ENCODE measurements around the gene SLC4A2.

SLC4A2 gene

GRCh38 chr7:151080522-151081169 is 21.3 kb downstream of the SLC4A2 start, which contains the start of gene FASTK:
FASTK (minus strand) TSS chr7:151080809; CDS start chr7:151080766, 43 bp downstream.
- Histone ChIP-seq H2BK5ac (ENCODE audit: low read length) (peak within 1 kb of the TSS; percentile 87), H2BK15ac (ENCODE audit: low read length) (peak within 1 kb of the TSS; percentile 97), H2BK120ac (ENCODE audit: low read depth, low read length) (peak within 1 kb of the TSS; percentile 76), H2AFZ (ENCODE audit: low read length) (peak within 1 kb of the TSS; percentile 95), H3K4me3 (ENCODE audit: low read length in 2 of 2) (peak within 1 kb of the TSS; percentile 89 to 99), H2AK5ac (ENCODE audit: low read depth, low read length) (peak within 1 kb of the TSS; percentile 99), H4K91ac (ENCODE audit: low read depth, low read length, poor library complexity) (peak within 1 kb of the TSS; percentile 97), H3K36me3 (replicated peaks in 1 of 2; ENCODE audit: control insufficient read depth in 2 of 2, insufficient read depth in 2 of 2, low read length in 2 of 2) (peaks cover 9 to 45% of the 10 kb centered on the region in 2 donors), H3K4me1 (ENCODE audit: control insufficient read depth in 2 of 2, insufficient read depth in 1 of 2, low read depth in 1 of 2, low read length in 2 of 2) (peaks cover 32 to 35% of the 10 kb centered on the region in 2 donors), H3K27ac (replicated peaks; ENCODE audit: low read length) (peak within 1 kb of the TSS; percentile 61), H2BK12ac (ENCODE audit: low read length) (peak within 1 kb of the TSS; percentile 54), H3K14ac (ENCODE audit: low read length) (peak within 1 kb of the TSS; percentile 89), H3K4me2 (ENCODE audit: insufficient read depth, low read length, poor library complexity, severe bottlenecking) (peak within 1 kb of the TSS; percentile 96), H3K27me3 (ENCODE audit: control insufficient read depth in 3 of 3, insufficient read depth in 3 of 3, low read depth in 1 of 3, low read length in 3 of 3) (peaks cover 0 to 2% (median 0%) of the 10 kb centered on the region in 3 experiments), H3K23ac (ENCODE audit: low read depth, low read length, poor library complexity) (peak within 1 kb of the TSS; percentile 94), H3K9ac (ENCODE audit: low read depth, low read length, poor library complexity) (peak within 1 kb of the TSS; percentile 100), H3K79me1 (ENCODE audit: low read depth, low read length) (peaks cover 19% of the 10 kb centered on the region), H3K18ac (ENCODE audit: low read length) (peak within 1 kb of the TSS; percentile 98), H3K4ac (ENCODE audit: low read length) (peak within 1 kb of the TSS; percentile 76), H4K8ac (ENCODE audit: low read depth, low read length) (peak within 1 kb of the TSS; percentile 92), H3K9me3 (replicated peaks in 1 of 2; ENCODE audit: control insufficient read depth in 2 of 2, insufficient read depth in 1 of 2, low read depth in 1 of 2, low read length in 2 of 2) (peaks cover 0 to 3% of the 10 kb centered on the region in 2 donors)
- peak; percentile 89 for DNase-seq (ENCODE audit: low spot score)
- WGBS, 2 donors (ENCODE audit: extremely low coverage in 2 of 2, insufficient read length in 2 of 2, insufficient replicate concordance in 1 of 2), result no CpG with 5 or more reads among the region's 66 CpGs

GRCh38 chr7:151081170-151082101 is 22.0 kb downstream of the SLC4A2 start:
- peak overlapping the region; percentile 94 for H3K23ac ChIP-seq (ENCODE audit: low read depth, low read length, poor library complexity)
- H3K9ac ChIP-seq (ENCODE audit: low read depth, low read length, poor library complexity), result peak overlapping the region; percentile 30
- H3K4me3 ChIP-seq (ENCODE audit: low read length in 2 of 2), result peak overlapping the region; percentile 53 to 99
- peak overlapping the region; percentile 95 for H2AFZ ChIP-seq (ENCODE audit: low read length)
- peak overlapping the region; percentile 75 for H3K4me2 ChIP-seq (ENCODE audit: insufficient read depth, low read length, poor library complexity, severe bottlenecking)
- H3K4ac ChIP-seq (ENCODE audit: low read length), result no peak overlapping the region
- peaks cover 0 to 3% of the 10 kb centered on the region in 2 donors for H3K9me3 ChIP-seq (replicated peaks in 1 of 2; ENCODE audit: control insufficient read depth in 2 of 2, insufficient read depth in 1 of 2, low read depth in 1 of 2, low read length in 2 of 2)
- no peak overlapping the region for H2BK120ac ChIP-seq (ENCODE audit: low read depth, low read length)
- H3K79me1 ChIP-seq (ENCODE audit: low read depth, low read length), result peaks cover 19% of the 10 kb centered on the region
- H3K27me3 ChIP-seq (ENCODE audit: control insufficient read depth in 3 of 3, insufficient read depth in 3 of 3, low read depth in 1 of 3, low read length in 3 of 3), result peaks cover 0 to 2% (median 0%) of the 10 kb centered on the region in 3 experiments
- H3K18ac ChIP-seq (ENCODE audit: low read length), result peak overlapping the region; percentile 85
- peak overlapping the region; percentile 67 for H2BK15ac ChIP-seq (ENCODE audit: low read length)
- no peak overlapping the region for H3K14ac ChIP-seq (ENCODE audit: low read length)
- WGBS, 2 donors (ENCODE audit: extremely low coverage in 2 of 2, insufficient read length in 2 of 2, insufficient replicate concordance in 1 of 2), result no CpG with 5 or more reads among the region's 64 CpGs
- peak overlapping the region; percentile 31 for H3K27ac ChIP-seq (replicated peaks; ENCODE audit: low read length)
- H2AK5ac ChIP-seq (ENCODE audit: low read depth, low read length), result peak overlapping the region; percentile 94
- peak overlapping the region; percentile 49 for H2BK12ac ChIP-seq (ENCODE audit: low read length)
- peak overlapping the region; percentile 22 for H2BK5ac ChIP-seq (ENCODE audit: low read length)
- H3K4me1 ChIP-seq (ENCODE audit: control insufficient read depth in 2 of 2, insufficient read depth in 1 of 2, low read depth in 1 of 2, low read length in 2 of 2), result peaks cover 28 to 38% of the 10 kb centered on the region in 2 donors
- peaks cover 4 to 37% of the 10 kb centered on the region in 2 donors for H3K36me3 ChIP-seq (replicated peaks in 1 of 2; ENCODE audit: control insufficient read depth in 2 of 2, insufficient read depth in 2 of 2, low read length in 2 of 2)
- no peak overlapping the region for H4K8ac ChIP-seq (ENCODE audit: low read depth, low read length)
- no peak overlapping the region for H4K91ac ChIP-seq (ENCODE audit: low read depth, low read length, poor library complexity)
- no peak for DNase-seq (ENCODE audit: low spot score)

- Histone ChIP-seq H3K9me3 (replicated peaks in 1 of 2; ENCODE audit: control insufficient read depth in 2 of 2, insufficient read depth in 1 of 2, low read depth in 1 of 2, low read length in 2 of 2) (peaks cover 0 to 3% of the 10 kb centered on the region in 2 donors), H2BK5ac (ENCODE audit: low read length) (peak overlapping the region; percentile 56), H2BK120ac (ENCODE audit: low read depth, low read length) (peak overlapping the region; percentile 76), H3K14ac (ENCODE audit: low read length) (peak overlapping the region; percentile 7), H2BK12ac (ENCODE audit: low read length) (peak overlapping the region; percentile 54), H3K79me1 (ENCODE audit: low read depth, low read length) (peaks cover 19% of the 10 kb centered on the region), H3K4me1 (ENCODE audit: control insufficient read depth in 2 of 2, insufficient read depth in 1 of 2, low read depth in 1 of 2, low read length in 2 of 2) (peaks cover 28 to 38% of the 10 kb centered on the region in 2 donors), H2BK15ac (ENCODE audit: low read length) (peak overlapping the region; percentile 88), H3K4me3 (ENCODE audit: low read length in 2 of 2) (peak overlapping the region; percentile 84 to 99), H3K36me3 (replicated peaks in 1 of 2; ENCODE audit: control insufficient read depth in 2 of 2, insufficient read depth in 2 of 2, low read length in 2 of 2) (peaks cover 4 to 27% of the 10 kb centered on the region in 2 donors), H3K27me3 (ENCODE audit: control insufficient read depth in 3 of 3, insufficient read depth in 3 of 3, low read depth in 1 of 3, low read length in 3 of 3) (peaks cover 0 to 2% (median 0%) of the 10 kb centered on the region in 3 experiments), H2AFZ (ENCODE audit: low read length) (peak overlapping the region; percentile 97), H3K18ac (ENCODE audit: low read length) (peak overlapping the region; percentile 93), H4K91ac (ENCODE audit: low read depth, low read length, poor library complexity) (no peak overlapping the region), H3K23ac (ENCODE audit: low read depth, low read length, poor library complexity) (peak overlapping the region; percentile 94), H4K8ac (ENCODE audit: low read depth, low read length) (no peak overlapping the region), H3K4ac (ENCODE audit: low read length) (no peak overlapping the region), H3K9ac (ENCODE audit: low read depth, low read length, poor library complexity) (peak overlapping the region; percentile 80), H2AK5ac (ENCODE audit: low read depth, low read length) (peak overlapping the region; percentile 98), H3K27ac (replicated peaks; ENCODE audit: low read length) (no peak overlapping the region), H3K4me2 (ENCODE audit: insufficient read depth, low read length, poor library complexity, severe bottlenecking) (peak overlapping the region; percentile 92)
- DNase-seq (ENCODE audit: low spot score), result no peak
- WGBS, 2 donors (ENCODE audit: extremely low coverage in 2 of 2, insufficient read length in 2 of 2, insufficient replicate concordance in 1 of 2), result no CpG with 5 or more reads among the region's 42 CpGs
These were observed 23.0 kb downstream of the SLC4A2 start for GRCh38 chr7:151082141-151083070.
